HEK293 (cell line): ENCODE measurements around the gene DOK7.

Experiments
- GLIS1 ChIP-seq: fragments of 450-650 bp; formaldehyde crosslinking; IDR thresholded peaks from 2 replicates; pipeline ENCODE4 v1.5.1; 2016; ENCODE audit warnings: missing biosample characterization, missing genetic modification characterization
- ZNF121 ChIP-seq: fragments of 450-650 bp; formaldehyde crosslinking; IDR thresholded peaks from 2 replicates; pipeline ENCODE4 v1.5.1; 2016; ENCODE audit warnings: missing biosample characterization, missing genetic modification characterization
- ZNF175 ChIP-seq: fragments of 450-650 bp; formaldehyde crosslinking; IDR thresholded peaks from 2 replicates; pipeline ENCODE4 v1.5.1; 2016; ENCODE audit warnings: missing biosample characterization, missing genetic modification characterization
- ZNF654 ChIP-seq: fragments of 450-650 bp; formaldehyde crosslinking; IDR thresholded peaks from 2 replicates; pipeline ENCODE4 v1.5.1; 2016; ENCODE audit warnings: low read depth, missing biosample characterization, missing genetic modification characterization
- ZNF747 ChIP-seq: fragments of 450-650 bp; formaldehyde crosslinking; IDR thresholded peaks from 2 replicates; pipeline ENCODE4 v1.5.1; 2016; ENCODE audit warnings: missing biosample characterization, missing genetic modification characterization
- ZNF837 ChIP-seq: fragments of 450-650 bp; formaldehyde crosslinking; IDR thresholded peaks from 2 replicates; pipeline ENCODE4 v1.5.1; 2016; ENCODE audit warnings: missing biosample characterization, missing genetic modification characterization
- TF ChIP-seq, protein P1 (sequence below): fragments of 450-650 bp; formaldehyde crosslinking; IDR thresholded peaks from 2 replicates; pipeline ENCODE4 v1.5.1; 2016; ENCODE audit warnings: missing biosample characterization, missing genetic modification characterization
- TF ChIP-seq, protein P2 (sequence below): fragments of 450-650 bp; formaldehyde crosslinking; IDR thresholded peaks from 2 replicates; pipeline ENCODE4 v1.5.1; 2016; ENCODE audit warnings: missing biosample characterization, missing genetic modification characterization
- TF ChIP-seq, protein P3 (sequence below): fragments of 450-650 bp; IDR thresholded peaks from 2 replicates; pipeline ENCODE4 v1.5.1; 2018; ENCODE audit warnings: missing biosample characterization, mild to moderate bottlenecking, missing genetic modification characterization
- TF ChIP-seq, protein P4 (sequence below): fragments of 450-650 bp; formaldehyde crosslinking; IDR thresholded peaks from 2 replicates; pipeline ENCODE4 v1.5.1; 2016; ENCODE audit warnings: missing biosample characterization, missing genetic modification characterization
- TF ChIP-seq, protein P5 (sequence below): fragments of 450-650 bp; formaldehyde crosslinking; IDR thresholded peaks from 2 replicates; pipeline ENCODE4 v1.5.1; 2016; ENCODE audit warnings: missing biosample characterization, missing genetic modification characterization

DNA sequence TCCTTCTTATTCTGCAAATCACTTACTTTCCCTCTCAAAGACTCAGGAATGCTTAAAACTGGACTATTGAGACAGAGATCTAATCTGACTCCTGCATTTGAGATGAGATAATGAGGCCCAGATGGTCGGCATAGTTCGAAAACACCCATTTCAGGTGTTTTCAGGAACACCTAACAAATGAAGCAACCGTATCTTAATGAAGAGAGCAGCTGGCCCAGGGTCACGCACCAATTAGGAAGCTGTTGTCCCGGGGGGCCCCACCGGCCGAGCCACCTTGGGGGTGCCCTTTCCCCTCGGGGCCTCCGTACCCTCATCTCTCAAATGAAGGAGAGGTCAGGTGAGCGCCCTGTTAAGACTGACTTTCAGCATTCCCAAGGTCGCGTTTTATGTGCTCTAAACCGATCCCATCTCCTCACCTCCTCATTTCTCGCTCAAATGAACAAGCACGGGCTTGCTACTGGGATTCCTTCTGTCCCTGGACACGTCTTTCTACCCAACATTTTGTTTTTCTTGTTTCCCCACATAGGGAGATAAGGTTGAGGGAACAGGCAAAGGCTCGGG lies 68.3 kb downstream of the DOK7 start:
- TF ChIP-seq, protein P1, sequence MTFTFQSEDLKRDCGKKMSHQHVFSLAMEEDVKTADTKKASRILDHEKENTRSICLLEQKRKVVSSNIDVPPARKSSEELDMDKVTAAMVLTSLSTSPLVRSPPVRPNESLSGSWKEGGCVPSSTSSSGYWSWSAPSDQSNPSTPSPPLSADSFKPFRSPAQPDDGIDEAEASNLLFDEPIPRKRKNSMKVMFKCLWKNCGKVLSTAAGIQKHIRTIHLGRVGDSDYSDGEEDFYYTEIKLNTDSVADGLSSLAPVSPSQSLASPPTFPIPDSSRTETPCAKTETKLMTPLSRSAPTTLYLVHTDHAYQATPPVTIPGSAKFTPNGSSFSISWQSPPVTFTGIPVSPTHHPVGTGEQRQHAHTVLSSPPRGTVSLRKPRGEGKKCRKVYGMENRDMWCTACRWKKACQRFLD (tag by site-specific recombination) = no peak
- TF ChIP-seq GLIS1 (tag by site-specific recombination) = no peak
- TF ChIP-seq, protein P2, sequence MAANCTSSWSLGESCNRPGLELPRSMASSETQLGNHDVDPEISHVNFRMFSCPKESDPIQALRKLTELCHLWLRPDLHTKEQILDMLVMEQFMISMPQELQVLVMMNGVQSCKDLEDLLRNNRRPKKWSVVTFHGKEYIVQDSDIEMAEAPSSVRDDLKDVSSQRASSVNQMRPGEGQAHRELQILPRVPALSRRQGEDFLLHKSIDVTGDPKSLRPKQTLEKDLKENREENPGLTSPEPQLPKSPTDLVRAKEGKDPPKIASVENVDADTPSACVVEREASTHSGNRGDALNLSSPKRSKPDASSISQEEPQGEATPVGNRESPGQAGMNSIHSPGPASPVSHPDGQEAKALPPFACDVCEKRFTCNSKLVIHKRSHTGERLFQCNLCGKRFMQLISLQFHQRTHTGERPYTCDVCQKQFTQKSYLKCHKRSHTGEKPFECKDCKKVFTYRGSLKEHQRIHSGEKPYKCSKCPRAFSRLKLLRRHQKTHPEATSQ = no peak
- TF ChIP-seq ZNF837 (tag by site-specific recombination) = no peak
- TF ChIP-seq, protein P3, sequence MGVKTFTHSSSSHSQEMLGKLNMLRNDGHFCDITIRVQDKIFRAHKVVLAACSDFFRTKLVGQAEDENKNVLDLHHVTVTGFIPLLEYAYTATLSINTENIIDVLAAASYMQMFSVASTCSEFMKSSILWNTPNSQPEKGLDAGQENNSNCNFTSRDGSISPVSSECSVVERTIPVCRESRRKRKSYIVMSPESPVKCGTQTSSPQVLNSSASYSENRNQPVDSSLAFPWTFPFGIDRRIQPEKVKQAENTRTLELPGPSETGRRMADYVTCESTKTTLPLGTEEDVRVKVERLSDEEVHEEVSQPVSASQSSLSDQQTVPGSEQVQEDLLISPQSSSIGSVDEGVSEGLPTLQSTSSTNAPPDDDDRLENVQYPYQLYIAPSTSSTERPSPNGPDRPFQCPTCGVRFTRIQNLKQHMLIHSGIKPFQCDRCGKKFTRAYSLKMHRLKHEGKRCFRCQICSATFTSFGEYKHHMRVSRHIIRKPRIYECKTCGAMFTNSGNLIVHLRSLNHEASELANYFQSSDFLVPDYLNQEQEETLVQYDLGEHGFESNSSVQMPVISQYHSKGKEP = no peak
- no peak for TF ChIP-seq ZNF654 (tag by site-specific recombination)
- TF ChIP-seq, protein P4, sequence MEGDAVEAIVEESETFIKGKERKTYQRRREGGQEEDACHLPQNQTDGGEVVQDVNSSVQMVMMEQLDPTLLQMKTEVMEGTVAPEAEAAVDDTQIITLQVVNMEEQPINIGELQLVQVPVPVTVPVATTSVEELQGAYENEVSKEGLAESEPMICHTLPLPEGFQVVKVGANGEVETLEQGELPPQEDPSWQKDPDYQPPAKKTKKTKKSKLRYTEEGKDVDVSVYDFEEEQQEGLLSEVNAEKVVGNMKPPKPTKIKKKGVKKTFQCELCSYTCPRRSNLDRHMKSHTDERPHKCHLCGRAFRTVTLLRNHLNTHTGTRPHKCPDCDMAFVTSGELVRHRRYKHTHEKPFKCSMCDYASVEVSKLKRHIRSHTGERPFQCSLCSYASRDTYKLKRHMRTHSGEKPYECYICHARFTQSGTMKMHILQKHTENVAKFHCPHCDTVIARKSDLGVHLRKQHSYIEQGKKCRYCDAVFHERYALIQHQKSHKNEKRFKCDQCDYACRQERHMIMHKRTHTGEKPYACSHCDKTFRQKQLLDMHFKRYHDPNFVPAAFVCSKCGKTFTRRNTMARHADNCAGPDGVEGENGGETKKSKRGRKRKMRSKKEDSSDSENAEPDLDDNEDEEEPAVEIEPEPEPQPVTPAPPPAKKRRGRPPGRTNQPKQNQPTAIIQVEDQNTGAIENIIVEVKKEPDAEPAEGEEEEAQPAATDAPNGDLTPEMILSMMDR (tag by site-specific recombination) = no peak
- TF ChIP-seq ZNF175 (tag by site-specific recombination) = no peak
- TF ChIP-seq ZNF121 (tag by site-specific recombination) = no peak
- TF ChIP-seq, protein P5, sequence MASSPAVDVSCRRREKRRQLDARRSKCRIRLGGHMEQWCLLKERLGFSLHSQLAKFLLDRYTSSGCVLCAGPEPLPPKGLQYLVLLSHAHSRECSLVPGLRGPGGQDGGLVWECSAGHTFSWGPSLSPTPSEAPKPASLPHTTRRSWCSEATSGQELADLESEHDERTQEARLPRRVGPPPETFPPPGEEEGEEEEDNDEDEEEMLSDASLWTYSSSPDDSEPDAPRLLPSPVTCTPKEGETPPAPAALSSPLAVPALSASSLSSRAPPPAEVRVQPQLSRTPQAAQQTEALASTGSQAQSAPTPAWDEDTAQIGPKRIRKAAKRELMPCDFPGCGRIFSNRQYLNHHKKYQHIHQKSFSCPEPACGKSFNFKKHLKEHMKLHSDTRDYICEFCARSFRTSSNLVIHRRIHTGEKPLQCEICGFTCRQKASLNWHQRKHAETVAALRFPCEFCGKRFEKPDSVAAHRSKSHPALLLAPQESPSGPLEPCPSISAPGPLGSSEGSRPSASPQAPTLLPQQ (tag by site-specific recombination) = no peak
- no peak for TF ChIP-seq ZNF747 (tag by site-specific recombination)
